Aorta (tissue), 5 donors: Measurements from ENCODE around the gene CEP162. TPM values are rescaled to one million over a fixed set of nuclear protein-coding genes. Genes with fewer than 3 reads are reported as not detected.
"Not testable (repeated sequence)": the region's sequence is repeated elsewhere in the genome, so short reads cannot be mapped to it uniquely, and the experiment has no call there.

Source experiments
- ATAC-seq: fragments of 200-7000 bp; cut with Tn5 transposase; one replicate; pipeline ENCODE4 v1.9.1; 2022; ENCODE audit warnings: moderate library complexity; ENCODE audit not compliant: low FRiP score
- DNase-seq, 2 donors: peaks; one replicate each; pipeline ENCODE4 v3.0.0-alpha.2; 2020
- H3K27ac ChIP-seq, 2 donors: one replicate each; pipeline ENCODE4 v1.5.1; 2013; ENCODE audit warnings: low read length in 2 of 2, mild to moderate bottlenecking in 2 of 2, moderate library complexity in 2 of 2, control low read depth in 1 of 2, inconsistent platforms in 1 of 2, low read depth in 1 of 2
- H3K27me3 ChIP-seq, 2 donors: one replicate each; pipeline ENCODE4 v1.6.1; 2013; ENCODE audit warnings: control low read depth in 1 of 2, low read length in 1 of 2, mild to moderate bottlenecking in 1 of 2, moderate library complexity in 1 of 2; ENCODE audit not compliant: insufficient read depth in 2 of 2, control insufficient read depth in 1 of 2
- H3K36me3 ChIP-seq, 2 donors: one replicate each; pipeline ENCODE4 v1.6.1; 2013; ENCODE audit warnings: control low read depth in 1 of 2, low read length in 1 of 2, mild to moderate bottlenecking in 1 of 2; ENCODE audit not compliant: insufficient read depth in 2 of 2, control insufficient read depth in 1 of 2
- H3K4me1 ChIP-seq, 2 donors: one replicate each; pipeline ENCODE4 v1.6.1; 2013; ENCODE audit warnings: low read length in 2 of 2, control low read depth in 1 of 2, mild to moderate bottlenecking in 1 of 2, moderate library complexity in 1 of 2; ENCODE audit not compliant: insufficient read depth in 2 of 2, control insufficient read depth in 1 of 2
- H3K4me3 ChIP-seq, 2 donors: one replicate each; pipeline ENCODE4 v1.5.1; 2013; ENCODE audit warnings: low read length in 2 of 2, control low read depth in 1 of 2, mild to moderate bottlenecking in 1 of 2
- H3K9me3 ChIP-seq: one replicate; pipeline ENCODE4 v1.6.1; 2013; ENCODE audit warnings: mild to moderate bottlenecking, low read length; ENCODE audit not compliant: control insufficient read depth
- WGBS, 2 donors: extraction: QIAGEN DNeasy Blood & Tissue Kit; methylation state at CpG; one replicate each; pipeline ENCODE4 v1.1.7; 2013; 5-methylcytosine and 5-hydroxymethylcytosine counted together
- intact Hi-C, 2 donors: fragments of 100-400 bp; cut with DNase I; formaldehyde crosslinking; loops; one replicate each; pipeline versions ENCODE4 v1.14.2 to v1.15.0; 2022
- polyA plus RNA-seq, 2 donors: library from polyadenylated mRNA; stranded (reverse); fragments of 200-250 nt; gene quantifications; one replicate each; pipeline ENCODE4 v1.2.3, GENCODE V29; 2013
- total RNA-seq, 2 donors: library from RNA; stranded (reverse); fragmentation: NEBNext Ultra II Directional; extraction: Animal tissue kit (Norgen Biotek cat#: 25700); gene quantifications; one replicate each; pipeline ENCODE4 v1.2.1, GENCODE V29; 2021
- donor health status: healthy with polysubstance abuse.
- donor health status: Bipolar disorder and iron deficiency.
- donor health status: DM: no; HTN: no; CAD: no.
- donor health status: DM: no; HTN: no; CAD: no.
- donor health status: DM: yes; HTN: yes; CAD: no.

CEP162 gene
- total and polyA plus RNA-seq, 4 donors = 4.5 to 14.3 (median 9.4) TPM

- no peaks in the 10 kb centered on the region for H3K9me3 ChIP-seq
- H3K4me1 ChIP-seq = peaks cover 2 to 3% of the 10 kb centered on the region in 2 donors
- H3K4me3 ChIP-seq = no peak overlapping the region
- intact Hi-C loops = no loop called here
- DNase-seq (no peak), ATAC-seq (no peak)
- H3K27me3 ChIP-seq = no peaks in the 10 kb centered on the region
- H3K36me3 ChIP-seq = no peaks in the 10 kb centered on the region
- WGBS, 2 donors = 42 to 43% methylated on average over 3 of the region's 3 CpGs
- H3K27ac ChIP-seq = no peak overlapping the region
Measured at GRCh38 chr6:84249724-84250123, 22.3 kb upstream of the CEP162 start.

- H3K4me3 ChIP-seq, H3K36me3 ChIP-seq, ATAC-seq, intact Hi-C loops, H3K9me3 ChIP-seq, DNase-seq, H3K27ac ChIP-seq, H3K4me1 ChIP-seq, H3K27me3 ChIP-seq: not testable (repeated sequence)
- 95 to 99% methylated on average over 15 to 51 of the region's 51 CpGs for WGBS, 2 donors
Measured at GRCh38 chr6:84244416-84245081, 17.1 kb upstream of the CEP162 start.

GRCh38 chr6:84243240-84243639, 15.8 kb upstream of the CEP162 start:
- no peak overlapping the region for H3K27ac ChIP-seq
- H3K4me3 ChIP-seq = no peak overlapping the region
- H3K9me3 ChIP-seq = no peaks in the 10 kb centered on the region
- no peaks in the 10 kb centered on the region for H3K36me3 ChIP-seq
- DNase-seq = no peak
- 77 to 84% methylated on average over 1 of the region's 1 CpG for WGBS, 2 donors
- H3K4me1 ChIP-seq = peaks cover 0 to 3% of the 10 kb centered on the region in 2 donors
- intact Hi-C loops = no loop called here
- H3K27me3 ChIP-seq = no peaks in the 10 kb centered on the region
- ATAC-seq = no peak

- Histone ChIP-seq H3K27ac (no peak overlapping the region), H3K27me3 (no peaks in the 10 kb centered on the region), H3K4me1 (peaks cover 0 to 3% of the 10 kb centered on the region in 2 donors), H3K4me3 (no peak overlapping the region), H3K9me3 (no peaks in the 10 kb centered on the region), H3K36me3 (no peaks in the 10 kb centered on the region)
- DNase-seq (no peak), ATAC-seq (no peak)
- intact Hi-C loops = no loop called here
Measured at GRCh38 chr6:84242265-84242664, 14.8 kb upstream of the CEP162 start.

GRCh38 chr6:84228198-84228543, 728 bp upstream of the CEP162 start:
- intact Hi-C loops = loop anchor here (5.0 kb wide), 3 partner anchors 371 to 1449 kb away; partner anchors contain the start of gene CYB5R4 (in 1 of the 2)
- Histone ChIP-seq H3K27me3 (no peaks in the 10 kb centered on the region), H3K36me3 (no peaks in the 10 kb centered on the region), H3K4me1 (peaks cover 0 to 3% of the 10 kb centered on the region in 2 donors), H3K9me3 (no peaks in the 10 kb centered on the region), H3K27ac (no peak overlapping the region), H3K4me3 (peak overlapping the region; percentile 42 to 43)
- DNase-seq = no peak
- ATAC-seq = peak; percentile 21
- 0 to 1% methylated on average over 1 of the region's 1 CpG for WGBS, 2 donors

- Histone ChIP-seq H3K36me3 (no peaks in the 10 kb centered on the region), H3K4me1 (peaks cover 0 to 3% of the 10 kb centered on the region in 2 donors), H3K9me3 (no peaks in the 10 kb centered on the region), H3K27me3 (no peaks in the 10 kb centered on the region), H3K4me3 (peak overlapping the region; percentile 42 to 43), H3K27ac (peak overlapping the region in 1 of 2 donors; percentile 73)
- ATAC-seq (peak; percentile 53), DNase-seq (no peak)
- intact Hi-C loops = loop anchor here (5.0 kb wide), 3 partner anchors 370 to 1450 kb away; partner anchors contain the start of gene CYB5R4 (in 1 of the 2)
- 0 to 1% methylated on average over 14 of the region's 14 CpGs for WGBS, 2 donors
Measured at GRCh38 chr6:84227044-84227433, 404 bp downstream of the CEP162 start.

- Histone ChIP-seq H3K9me3 (no peaks in the 10 kb centered on the region), H3K27ac (no peak overlapping the region), H3K4me3 (no peak overlapping the region), H3K36me3 (peaks cover 0 to 2% of the 10 kb centered on the region in 2 donors), H3K4me1 (peaks cover 0 to 3% of the 10 kb centered on the region in 2 donors), H3K27me3 (no peaks in the 10 kb centered on the region)
- ATAC-seq (no peak), DNase-seq (no peak)
- intact Hi-C loops = loop anchor here (5.0 kb wide), 2 partner anchors 342 to 607 kb away; no protein-coding TSS in a partner anchor
Measured at GRCh38 chr6:84224251-84224650, 3.2 kb downstream of the CEP162 start.

- not testable (repeated sequence) for ATAC-seq, H3K4me1 ChIP-seq, H3K4me3 ChIP-seq, H3K27me3 ChIP-seq, H3K9me3 ChIP-seq, DNase-seq, H3K27ac ChIP-seq, H3K36me3 ChIP-seq
- intact Hi-C loops = loop anchor here (5.0 kb wide), 2 partner anchors 341 to 606 kb away; no protein-coding TSS in a partner anchor
- WGBS, 2 donors = 97% methylated on average over 5 of the region's 5 CpGs
Measured at GRCh38 chr6:84223608-84224007, 3.8 kb downstream of the CEP162 start.

GRCh38 chr6:84222426-84222825, 5.0 kb downstream of the CEP162 start:
- no peak for DNase-seq

More at GRCh38 chr6:84222426-84222825, 5.0 kb downstream of the CEP162 start:
- no peaks in the 10 kb centered on the region for H3K27me3 ChIP-seq
- no peaks in the 10 kb centered on the region for H3K9me3 ChIP-seq
- no peak overlapping the region for H3K4me3 ChIP-seq
- ATAC-seq = no peak
- WGBS, 2 donors = 86 to 89% methylated on average over 4 of the region's 4 CpGs
- H3K4me1 ChIP-seq = peaks cover 0 to 3% of the 10 kb centered on the region in 2 donors
- H3K27ac ChIP-seq = no peak overlapping the region
- peaks cover 0 to 2% of the 10 kb centered on the region in 2 donors for H3K36me3 ChIP-seq
- intact Hi-C loops = loop anchor here (1.0 to 5.0 kb wide), 3 partner anchors 338 to 605 kb away; no protein-coding TSS in a partner anchor
